BJ (cell line): ENCODE measurements around the gene CDAN1. TPM values are rescaled to one million over a fixed set of nuclear protein-coding genes. Genes with fewer than 3 reads are reported as not detected.
A peak's percentile ranks its signal among the peaks of the same experiment; 100 is the strongest.

ENCODE experiments used
- CTCF ChIA-PET: fragments of 350-600 bp; formaldehyde crosslinking; extraction: SDS; loops from one replicate; lab custom pipeline; 2021; ENCODE audit warnings: antibody characterized with exemption, inconsistent platforms; lab: Yijun Ruan, JAX
- POLR2A ChIA-PET: fragments of 300-600 bp; sonication (Branson Sonifier 250); formaldehyde crosslinking; extraction: SDS; loops from one replicate; lab custom pipeline; 2021; ENCODE audit warnings: antibody characterized with exemption; lab: Charles Lee
- DNase-seq: peaks from one replicate; pipeline ENCODE4 v3.0.0-alpha.2; 2011; ENCODE audit warnings: low read depth
- H3K27me3 ChIP-seq: 2 replicates; pipeline ENCODE4 v1.6.0; 2011; ENCODE audit warnings: low read length; ENCODE audit not compliant: control insufficient read depth, insufficient read depth
- H3K36me3 ChIP-seq: 2 replicates; pipeline ENCODE4 v1.5.1; 2011; ENCODE audit warnings: low read length; ENCODE audit not compliant: control insufficient read depth, insufficient read depth
- H3K4me3 ChIP-seq: 2 replicates; pipeline ENCODE4 v1.5.1; 2011; ENCODE audit warnings: low read depth, mild to moderate bottlenecking, control low read depth, low read length
- polyA plus RNA-seq: library from polyadenylated mRNA; depleted of rRNA; stranded (reverse); fragments of >200 nt; gene quantifications from 2 replicates; pipeline ENCODE4 v1.2.3, GENCODE V29; 2011
- TF ChIP-seq, protein P1 (sequence below): IDR thresholded peaks from 2 replicates; pipeline ENCODE4 v1.5.1; 2011; ENCODE audit warnings: low read depth, mild to moderate bottlenecking, control low read depth, inconsistent platforms, low read length, moderate library complexity; ENCODE audit not compliant: insufficient read depth

Gene CDAN1
- polyA plus RNA-seq, 1 experiment, result 4.3 TPM

DNA sequence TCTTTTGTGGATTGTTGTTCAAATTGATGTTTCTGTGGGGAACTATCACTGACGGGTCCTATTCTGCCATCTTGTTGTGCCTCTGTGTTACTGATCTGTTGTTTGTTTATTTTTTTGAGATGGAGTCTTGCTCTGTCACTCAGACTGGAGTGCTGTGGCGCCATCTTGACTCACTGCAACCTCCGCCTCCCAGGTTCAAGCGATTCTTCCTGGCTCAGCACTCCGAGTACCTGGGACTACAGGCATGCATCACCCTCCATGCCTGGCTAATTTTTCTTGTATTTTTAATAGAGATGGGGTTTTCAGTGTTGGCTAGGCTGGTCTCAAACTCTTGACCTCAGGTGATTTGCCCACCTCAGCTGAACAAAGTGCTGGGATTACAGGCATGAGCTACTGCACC, 31.6 kb downstream of the CDAN1 start:
- Histone ChIP-seq H3K4me3 (no peak overlapping the region), H3K36me3 (no peaks in the 10 kb centered on the region), H3K27me3 (no peaks in the 10 kb centered on the region)
- ChIA-PET CTCF (interaction anchor here (1.0 to 4.1 kb wide), 11 partner anchors 10 to 499 kb away, joined by 3 to 30 read pairs (median 5); no protein-coding TSS in a partner anchor), POLR2A (no interaction called here)
- TF ChIP-seq, protein P1, sequence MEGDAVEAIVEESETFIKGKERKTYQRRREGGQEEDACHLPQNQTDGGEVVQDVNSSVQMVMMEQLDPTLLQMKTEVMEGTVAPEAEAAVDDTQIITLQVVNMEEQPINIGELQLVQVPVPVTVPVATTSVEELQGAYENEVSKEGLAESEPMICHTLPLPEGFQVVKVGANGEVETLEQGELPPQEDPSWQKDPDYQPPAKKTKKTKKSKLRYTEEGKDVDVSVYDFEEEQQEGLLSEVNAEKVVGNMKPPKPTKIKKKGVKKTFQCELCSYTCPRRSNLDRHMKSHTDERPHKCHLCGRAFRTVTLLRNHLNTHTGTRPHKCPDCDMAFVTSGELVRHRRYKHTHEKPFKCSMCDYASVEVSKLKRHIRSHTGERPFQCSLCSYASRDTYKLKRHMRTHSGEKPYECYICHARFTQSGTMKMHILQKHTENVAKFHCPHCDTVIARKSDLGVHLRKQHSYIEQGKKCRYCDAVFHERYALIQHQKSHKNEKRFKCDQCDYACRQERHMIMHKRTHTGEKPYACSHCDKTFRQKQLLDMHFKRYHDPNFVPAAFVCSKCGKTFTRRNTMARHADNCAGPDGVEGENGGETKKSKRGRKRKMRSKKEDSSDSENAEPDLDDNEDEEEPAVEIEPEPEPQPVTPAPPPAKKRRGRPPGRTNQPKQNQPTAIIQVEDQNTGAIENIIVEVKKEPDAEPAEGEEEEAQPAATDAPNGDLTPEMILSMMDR, result no peak
- no peak for DNase-seq

GRCh38 chr15:42704492-42704926, 32.4 kb downstream of the CDAN1 start:
- ChIA-PET CTCF (interaction anchor here (0.8 to 4.1 kb wide), 14 partner anchors 10 to 225 kb away, joined by 3 to 30 read pairs (median 4); no protein-coding TSS in a partner anchor), POLR2A (no interaction called here)
- DNase-seq, result no peak
- TF ChIP-seq, protein P1, result peak; percentile 91
- Histone ChIP-seq H3K4me3 (no peak overlapping the region), H3K36me3 (no peaks in the 10 kb centered on the region), H3K27me3 (no peaks in the 10 kb centered on the region)

GRCh38 chr15:42696626-42697025, 40.3 kb downstream of the CDAN1 start:
- H3K27me3 ChIP-seq, result no peaks in the 10 kb centered on the region
- ChIA-PET CTCF (interaction anchor here (0.7 kb wide), 1 partner anchor 23 kb away, joined by 3 read pairs; no protein-coding TSS in a partner anchor), POLR2A (no interaction called here)
- peaks cover 2% of the 10 kb centered on the region for H3K36me3 ChIP-seq
- TF ChIP-seq, protein P1, result no peak
- DNase-seq, result no peak
- no peak overlapping the region for H3K4me3 ChIP-seq

- TF ChIP-seq, protein P1, result no peak
- POLR2A ChIA-PET, result no interaction called here
- Histone ChIP-seq H3K4me3 (no peak overlapping the region), H3K36me3 (peaks cover 2% of the 10 kb centered on the region), H3K27me3 (no peaks in the 10 kb centered on the region)
- CTCF ChIA-PET, result interaction anchor here (0.8 to 3.2 kb wide), 4 partner anchors 9 to 233 kb away, joined by 3 to 17 read pairs (median 4); no protein-coding TSS in a partner anchor
- DNase-seq, result no peak
Observed at GRCh38 chr15:42695527-42696071, 41.3 kb downstream of the CDAN1 start.

- DNase-seq, result no peak
- TF ChIP-seq, protein P1, result no peak
- no peak overlapping the region for H3K4me3 ChIP-seq
- ChIA-PET POLR2A (no interaction called here), CTCF (interaction anchor here (0.6 to 3.2 kb wide), 6 partner anchors 10 to 1742 kb away, joined by 3 to 17 read pairs (median 4); no protein-coding TSS in a partner anchor)
- H3K36me3 ChIP-seq, result peaks cover 2% of the 10 kb centered on the region
- no peaks in the 10 kb centered on the region for H3K27me3 ChIP-seq
Observed at GRCh38 chr15:42694398-42694797, 42.5 kb downstream of the CDAN1 start.
